ENCODE measurements around the gene MRTFB.

GRCh38 chr16:14121872-14122271 lies 50.8 kb downstream of the MRTFB start:
- TF ChIP-seq GABPA (IDR thresholded peaks at IDR 0.05; ENCODE audit: low read depth, low read length) (no peak), GABPA (CRISPR knock-in tag; IDR thresholded peaks at IDR 0.05; ENCODE audit: low read depth) (no peak), ZNF619 (CRISPR knock-in tag; IDR thresholded peaks at IDR 0.05) (no peak), KDM1A (CRISPR knock-in tag; IDR thresholded peaks at IDR 0.05) (no peak), POLR2AphosphoS5 (IDR thresholded peaks at IDR 0.05; ENCODE audit: low read depth, low read length) (no peak), MAFF (IDR thresholded peaks at IDR 0.05; ENCODE audit: low read depth, low read length) (no peak), TAF1 (CRISPR knock-in tag; IDR thresholded peaks at IDR 0.05) (no peak)

All from HepG2 (cell line).